Astrocyte of the spinal cord (primary cell): ENCODE data around the gene MEF2A.

ENCODE experiments used
- DNase-seq: peaks from one replicate; pipeline ENCODE4 v3.0.0; 2011; ENCODE audit warnings: low read depth, low spot score
- H3K4me3 ChIP-seq: 2 replicates; pipeline ENCODE4 v1.5.1; 2011; ENCODE audit warnings: low read depth, mild to moderate bottlenecking, low read length, moderate library complexity
- CTCF ChIP-seq: IDR thresholded peaks from 2 replicates; pipeline ENCODE4 v1.5.1; 2012; ENCODE audit warnings: low read depth, mild to moderate bottlenecking, low read length, inconsistent platforms
- in situ Hi-C: cut with HindIII; loops from 2 replicates; pipeline ENCODE4 v1.10.0; 2017; ENCODE audit warnings: low sequenced_read_pairs

The MEF2A gene

DNA sequence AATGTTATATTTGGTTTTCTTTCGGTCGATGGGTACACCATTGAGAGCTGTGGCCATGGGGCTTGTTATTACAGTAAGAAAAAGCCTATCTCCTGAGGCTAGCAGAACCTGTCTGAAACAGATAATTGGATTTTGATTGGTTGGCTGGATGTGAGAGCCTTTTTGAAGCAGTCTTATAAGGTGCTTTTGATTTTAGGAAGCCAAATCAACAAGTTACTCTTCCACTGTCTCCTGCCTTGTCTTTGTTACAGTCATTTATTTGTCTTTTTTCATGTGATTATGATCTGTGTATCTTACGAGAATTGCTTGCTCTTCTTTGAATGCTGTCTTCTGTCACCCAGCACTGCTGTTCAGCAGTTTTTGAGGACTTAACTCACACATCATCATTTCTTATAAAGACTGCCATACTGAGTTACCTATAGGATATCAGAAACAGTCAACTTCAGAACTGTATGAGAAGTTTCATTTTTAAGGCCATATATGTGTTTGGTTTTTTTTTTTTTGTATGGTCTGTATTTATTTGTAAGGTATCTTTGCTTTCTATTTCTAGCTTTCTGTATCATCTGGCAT, 51.1 kb downstream of the MEF2A start:
- in situ Hi-C loops: no loop called here
- DNase-seq: no peak
- no peak for TF ChIP-seq CTCF
- no peak overlapping the region for H3K4me3 ChIP-seq

DNA sequence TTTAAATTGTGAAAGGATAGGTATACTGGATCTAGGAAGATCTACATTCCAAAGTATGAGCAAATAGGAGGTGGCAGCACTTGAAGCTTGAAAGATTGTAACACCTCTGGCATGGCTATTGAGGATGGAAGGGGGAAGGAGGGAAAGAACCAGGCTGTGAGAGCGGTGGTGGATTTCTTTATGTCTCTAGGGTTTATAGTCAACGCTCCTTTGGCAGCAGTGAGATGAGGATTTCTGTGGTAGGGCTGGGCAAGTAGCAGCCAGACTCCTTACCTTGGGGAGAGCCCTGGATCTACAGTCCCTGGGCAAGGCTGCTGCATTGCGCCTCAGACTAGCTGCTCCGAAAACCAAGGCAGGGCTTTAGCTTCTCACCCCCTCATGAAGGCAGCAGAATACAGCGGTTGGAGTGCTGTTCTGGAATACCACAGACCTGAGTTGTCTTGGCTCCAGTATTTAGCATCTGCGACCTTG, 53.2 kb downstream of the MEF2A start:
- no peak overlapping the region for H3K4me3 ChIP-seq
- no peak for TF ChIP-seq CTCF
- DNase-seq: peak; percentile 36
- in situ Hi-C loops: no loop called here

DNA sequence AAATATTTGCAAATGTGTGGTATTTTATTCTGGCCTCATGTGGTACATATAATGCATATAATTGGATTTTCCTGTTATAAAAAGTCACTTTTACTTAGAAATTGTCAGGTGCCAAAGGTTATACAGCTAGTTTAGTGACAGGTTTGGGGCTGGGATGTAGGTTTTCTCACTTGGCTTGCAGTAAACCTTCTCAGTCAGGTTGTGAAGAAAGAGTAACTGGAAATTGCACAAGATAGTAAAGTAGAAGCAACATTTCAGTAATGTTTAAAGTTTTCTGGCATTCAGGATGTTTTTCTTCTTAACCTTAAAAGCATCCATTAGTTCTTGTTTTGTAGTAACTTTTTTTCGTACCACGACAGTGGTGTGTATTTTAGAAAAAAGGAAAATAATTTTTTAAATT, 53.9 kb downstream of the MEF2A start:
- DNase-seq: no peak
- in situ Hi-C loops: no loop called here
- no peak overlapping the region for H3K4me3 ChIP-seq
- no peak for TF ChIP-seq CTCF

GRCh38 chr15:99620178-99620577, 54.4 kb downstream of the MEF2A start:
- TF ChIP-seq CTCF: no peak
- no peak for DNase-seq
- H3K4me3 ChIP-seq: no peak overlapping the region
- in situ Hi-C loops: no loop called here

DNA sequence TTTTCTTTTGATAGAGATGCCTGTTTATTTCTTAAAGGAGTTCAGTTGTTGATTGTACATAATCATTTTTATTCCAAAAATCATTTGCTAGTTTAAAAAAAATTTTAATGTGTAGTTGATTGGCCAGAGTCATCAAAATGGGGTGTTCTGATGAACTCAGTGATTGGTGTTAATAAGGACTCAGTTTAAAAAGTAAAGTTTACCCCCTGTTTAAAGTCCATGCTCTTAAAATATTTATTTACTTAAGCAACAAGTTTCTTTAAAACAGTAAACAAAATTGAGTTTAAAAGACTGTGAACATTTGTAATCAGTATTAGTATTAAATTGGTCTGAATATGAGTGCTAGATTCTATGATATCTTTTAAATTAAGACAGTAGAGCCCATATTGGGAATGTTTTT, 56.0 kb downstream of the MEF2A start:
- in situ Hi-C loops: no loop called here
- no peak for DNase-seq
- no peak for TF ChIP-seq CTCF
- no peak overlapping the region for H3K4me3 ChIP-seq

DNA sequence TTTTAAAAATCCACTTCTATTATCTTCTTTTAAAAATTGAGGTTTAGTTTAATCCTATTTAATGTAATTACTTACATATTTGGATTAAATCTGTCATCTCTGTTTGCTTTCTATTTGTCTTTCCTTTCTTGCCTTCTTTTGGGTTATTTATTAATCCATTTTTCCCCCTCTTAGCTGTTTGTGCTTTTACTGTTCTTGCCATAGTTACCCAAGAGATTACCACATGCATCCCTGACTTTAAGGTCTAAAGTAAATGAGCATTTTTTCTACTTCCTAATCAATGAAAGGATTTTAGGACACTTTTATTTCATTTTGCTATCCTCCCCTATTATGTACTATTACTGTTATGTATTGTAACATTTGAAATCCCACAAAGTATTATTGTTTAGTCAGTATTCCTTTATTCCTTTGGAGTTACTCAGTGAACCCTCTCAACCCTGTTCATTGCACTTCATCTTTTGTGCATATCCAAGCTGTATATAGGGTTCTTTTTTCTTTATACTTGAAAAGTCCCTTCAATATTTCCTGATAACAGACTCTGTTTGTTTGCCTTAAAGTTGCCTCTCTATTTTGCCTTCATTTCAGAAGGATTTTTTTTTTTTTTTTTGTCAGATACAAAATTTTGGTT, 62.7 kb downstream of the MEF2A start:
- TF ChIP-seq CTCF: no peak
- in situ Hi-C loops: no loop called here
- H3K4me3 ChIP-seq: no peak overlapping the region
- DNase-seq: no peak
